GM20000 (cell line): ENCODE measurements around the gene SLC16A8.

ENCODE experiments used
- DNase-seq: peaks from one replicate; pipeline ENCODE4 v3.0.0; 2012; ENCODE audit warnings: low spot score
- TF ChIP-seq, protein P1 (sequence below): IDR thresholded peaks from 2 replicates; pipeline ENCODE4 v1.5.1; 2012; ENCODE audit warnings: mild to moderate bottlenecking, control low read depth; ENCODE audit errors: extremely low read depth, missing control alignments

The SLC16A8 gene

DNA sequence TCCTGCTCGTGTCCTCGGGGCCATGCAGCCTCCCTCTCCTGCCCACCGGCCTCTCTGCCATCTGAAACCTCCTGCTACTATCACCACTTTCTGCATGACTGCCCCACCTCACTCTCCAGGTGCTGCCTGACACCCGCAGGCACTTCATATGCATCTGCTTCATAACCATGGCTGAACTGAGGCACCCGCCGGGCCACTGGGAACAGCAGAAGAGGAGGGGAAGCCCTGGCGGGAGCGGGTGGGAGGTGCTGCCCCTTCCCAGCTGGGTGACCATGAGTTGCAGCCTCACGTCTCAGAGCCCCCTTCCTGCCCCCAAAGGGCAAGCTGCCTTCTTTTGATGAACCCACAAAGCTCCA is 48.5 kb downstream of the SLC16A8 start:
- TF ChIP-seq, protein P1, sequence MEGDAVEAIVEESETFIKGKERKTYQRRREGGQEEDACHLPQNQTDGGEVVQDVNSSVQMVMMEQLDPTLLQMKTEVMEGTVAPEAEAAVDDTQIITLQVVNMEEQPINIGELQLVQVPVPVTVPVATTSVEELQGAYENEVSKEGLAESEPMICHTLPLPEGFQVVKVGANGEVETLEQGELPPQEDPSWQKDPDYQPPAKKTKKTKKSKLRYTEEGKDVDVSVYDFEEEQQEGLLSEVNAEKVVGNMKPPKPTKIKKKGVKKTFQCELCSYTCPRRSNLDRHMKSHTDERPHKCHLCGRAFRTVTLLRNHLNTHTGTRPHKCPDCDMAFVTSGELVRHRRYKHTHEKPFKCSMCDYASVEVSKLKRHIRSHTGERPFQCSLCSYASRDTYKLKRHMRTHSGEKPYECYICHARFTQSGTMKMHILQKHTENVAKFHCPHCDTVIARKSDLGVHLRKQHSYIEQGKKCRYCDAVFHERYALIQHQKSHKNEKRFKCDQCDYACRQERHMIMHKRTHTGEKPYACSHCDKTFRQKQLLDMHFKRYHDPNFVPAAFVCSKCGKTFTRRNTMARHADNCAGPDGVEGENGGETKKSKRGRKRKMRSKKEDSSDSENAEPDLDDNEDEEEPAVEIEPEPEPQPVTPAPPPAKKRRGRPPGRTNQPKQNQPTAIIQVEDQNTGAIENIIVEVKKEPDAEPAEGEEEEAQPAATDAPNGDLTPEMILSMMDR: no peak
- DNase-seq: no peak

DNA sequence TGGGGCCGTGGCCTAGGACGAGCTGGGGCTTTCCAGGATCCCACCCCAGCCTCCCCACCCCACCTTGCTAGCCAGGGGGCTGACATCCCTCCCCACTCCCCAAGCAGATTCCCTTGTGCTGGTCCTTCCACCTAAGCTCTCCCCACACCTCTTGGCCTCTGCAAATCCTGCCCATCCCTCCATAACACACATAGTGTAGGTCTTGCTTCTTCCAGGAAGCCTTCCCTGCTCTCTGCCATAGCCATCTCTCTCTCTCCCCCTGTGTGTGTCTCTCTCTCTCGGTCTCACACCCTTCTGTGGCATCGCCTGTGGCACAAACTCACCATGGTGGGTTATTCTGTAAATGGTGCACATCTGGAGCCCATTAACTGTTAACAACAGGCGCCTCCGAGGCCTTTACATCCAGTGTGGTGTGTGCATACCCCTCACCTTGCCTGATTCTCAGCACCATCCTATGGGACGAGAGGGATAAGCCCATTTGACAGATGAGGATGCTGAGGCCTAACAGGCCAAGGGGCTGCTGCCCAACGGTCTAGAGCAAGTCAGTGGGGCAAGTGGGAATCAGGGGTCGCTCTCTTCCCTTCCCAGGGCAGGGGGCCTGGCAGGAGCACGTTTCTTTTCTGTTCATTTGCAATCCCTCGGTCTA is 49.0 kb downstream of the SLC16A8 start:
- DNase-seq: no peak

DNA sequence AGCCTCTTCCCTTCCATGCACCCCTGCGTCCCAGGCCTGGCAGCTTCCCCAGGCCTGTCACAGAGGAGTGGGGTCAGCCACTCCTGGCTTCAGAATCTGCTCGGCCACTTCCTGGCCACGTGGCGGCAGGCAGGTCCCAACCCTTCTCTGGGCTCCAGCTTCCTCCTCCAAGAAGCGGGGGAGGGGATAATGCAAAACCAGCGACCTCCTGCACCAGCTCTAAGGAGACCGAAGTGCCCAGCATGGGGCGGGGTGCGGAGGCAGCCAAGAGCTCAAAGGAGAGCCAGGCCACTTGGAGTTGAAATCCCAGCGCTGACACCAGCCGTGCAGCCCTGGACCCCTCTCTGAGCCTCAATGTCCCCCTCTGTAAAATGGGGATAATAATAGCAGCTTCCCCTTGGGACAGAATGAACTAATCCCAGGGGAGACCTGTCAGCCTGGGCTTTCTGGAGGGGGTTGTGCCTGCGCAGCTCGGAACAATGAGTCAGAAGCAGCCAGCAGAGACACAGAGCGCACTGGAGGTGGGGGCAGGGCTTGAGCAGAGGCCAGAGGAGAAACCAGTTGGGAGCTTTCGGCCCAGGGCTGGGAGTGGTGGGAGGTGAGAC is 49.6 kb downstream of the SLC16A8 start:
- DNase-seq: no peak
- TF ChIP-seq, protein P1: no peak

More for the DNA sequence above, 49.0 kb downstream of the SLC16A8 start:
- TF ChIP-seq, protein P1: no peak

DNA sequence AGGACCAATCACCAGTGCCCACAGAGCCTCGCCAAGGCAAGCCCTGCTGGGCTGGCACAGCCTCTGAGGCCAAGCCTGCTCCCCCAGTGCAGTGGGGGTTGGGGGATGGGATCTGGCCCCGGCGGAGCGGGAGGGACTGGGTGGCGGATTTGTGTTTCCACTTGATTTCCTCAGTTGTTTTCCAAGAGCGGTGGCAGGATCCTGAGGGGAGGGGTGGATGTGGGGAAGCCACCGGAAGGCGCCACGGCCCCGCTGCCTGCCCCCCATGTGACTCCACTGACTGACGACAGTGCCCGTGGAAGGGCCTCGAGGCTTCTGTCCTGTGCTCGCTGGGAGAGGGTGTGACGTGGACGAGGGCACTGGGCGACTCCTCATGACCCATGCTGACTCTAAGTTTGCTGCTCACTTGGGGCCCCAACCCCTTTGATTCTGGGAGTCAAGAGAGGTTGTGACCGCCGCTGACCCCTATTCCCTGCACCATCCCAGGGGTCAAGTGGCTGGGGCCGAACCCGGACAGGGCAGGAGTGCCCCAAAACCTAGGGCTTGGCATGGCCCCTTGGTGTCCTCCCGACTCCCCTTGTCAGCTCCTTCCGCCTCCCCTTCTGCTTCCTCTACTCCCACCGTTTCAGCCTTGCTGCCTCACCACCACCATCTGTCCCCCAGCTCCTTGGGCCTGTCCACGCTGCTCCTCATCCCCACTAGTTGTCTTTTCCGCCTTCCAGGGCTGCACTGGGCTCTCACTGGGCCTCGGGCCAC is 50.3 kb downstream of the SLC16A8 start:
- DNase-seq: no peak
- TF ChIP-seq, protein P1: no peak

DNA sequence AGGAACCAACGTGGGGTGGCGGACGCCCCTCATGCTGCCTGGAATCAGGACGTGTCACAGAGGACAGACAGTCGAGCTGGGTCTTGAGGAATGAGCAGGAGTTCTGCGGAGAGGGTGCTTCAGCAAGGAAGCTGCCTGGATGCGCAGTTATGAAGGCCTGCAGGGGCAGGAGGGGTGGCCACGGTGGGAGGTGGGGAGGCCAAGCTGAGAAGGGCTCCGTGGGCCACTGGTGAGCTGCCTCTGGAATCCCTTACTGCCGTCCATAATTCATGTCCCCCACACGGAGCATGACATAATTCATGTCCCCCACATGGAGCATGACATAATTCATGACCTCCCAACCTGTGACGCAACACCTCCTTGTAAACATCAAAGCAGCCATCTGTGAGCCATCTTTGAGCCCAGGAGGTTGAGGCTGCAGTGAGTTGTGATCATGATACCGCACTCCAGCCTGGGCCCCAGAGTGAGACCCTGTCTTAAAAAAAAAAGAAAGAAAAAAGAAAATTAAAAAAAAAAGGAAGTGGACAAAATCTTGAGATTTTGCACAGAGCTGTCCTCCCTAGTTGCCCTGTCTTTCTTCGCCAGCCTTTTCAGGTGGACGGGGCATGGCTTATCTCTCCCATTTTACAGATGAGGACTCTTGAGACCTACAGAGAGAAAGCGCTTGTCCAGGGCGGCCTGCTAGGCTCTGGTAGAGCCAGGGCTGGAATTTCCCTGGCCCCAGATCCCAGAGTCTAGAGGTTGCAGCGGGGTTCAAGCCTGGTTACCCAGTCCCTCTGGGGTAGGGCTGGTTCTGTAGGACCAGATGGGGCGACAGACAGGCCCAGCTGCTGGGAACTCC is 51.1 kb downstream of the SLC16A8 start:
- DNase-seq: no peak
- TF ChIP-seq, protein P1: no peak

DNA sequence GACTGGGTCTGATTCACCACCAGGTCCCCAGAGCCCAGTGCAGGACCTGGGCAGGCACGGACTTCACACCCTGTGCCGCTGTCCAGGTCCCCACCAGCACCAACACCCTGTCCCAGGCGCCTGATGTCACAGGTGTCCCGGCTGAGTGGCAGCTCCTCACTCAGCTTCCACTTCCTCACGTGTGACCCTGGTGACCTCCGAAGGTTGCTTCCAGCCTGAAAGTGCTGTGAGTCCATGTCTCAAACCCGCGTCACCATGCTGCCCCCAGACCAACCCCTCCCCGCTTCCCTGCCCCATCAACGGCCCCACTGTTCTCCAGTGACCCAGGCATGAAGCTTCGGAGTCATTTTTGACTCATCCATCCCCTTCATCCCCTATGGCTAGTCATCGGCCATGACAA is 52.5 kb downstream of the SLC16A8 start:
- TF ChIP-seq, protein P1: no peak
- DNase-seq: no peak
